Neural progenitor cell (in vitro differentiated cells): ENCODE results near the gene LSP1.

Source experiments
- EZH2phosphoT487 ChIP-seq: fragments of 200-600 bp; sonication (generic); IDR thresholded peaks from 2 replicates; pipeline ENCODE4 v1.6.1; 2017; ENCODE audit warnings: antibody characterized with exemption
- TF ChIP-seq, protein P1 (sequence below): fragments of 200-600 bp; sonication (generic); IDR thresholded peaks from 2 replicates; pipeline ENCODE4 v1.5.1; 2017; ENCODE audit warnings: antibody characterized with exemption, mild to moderate bottlenecking

DNA sequence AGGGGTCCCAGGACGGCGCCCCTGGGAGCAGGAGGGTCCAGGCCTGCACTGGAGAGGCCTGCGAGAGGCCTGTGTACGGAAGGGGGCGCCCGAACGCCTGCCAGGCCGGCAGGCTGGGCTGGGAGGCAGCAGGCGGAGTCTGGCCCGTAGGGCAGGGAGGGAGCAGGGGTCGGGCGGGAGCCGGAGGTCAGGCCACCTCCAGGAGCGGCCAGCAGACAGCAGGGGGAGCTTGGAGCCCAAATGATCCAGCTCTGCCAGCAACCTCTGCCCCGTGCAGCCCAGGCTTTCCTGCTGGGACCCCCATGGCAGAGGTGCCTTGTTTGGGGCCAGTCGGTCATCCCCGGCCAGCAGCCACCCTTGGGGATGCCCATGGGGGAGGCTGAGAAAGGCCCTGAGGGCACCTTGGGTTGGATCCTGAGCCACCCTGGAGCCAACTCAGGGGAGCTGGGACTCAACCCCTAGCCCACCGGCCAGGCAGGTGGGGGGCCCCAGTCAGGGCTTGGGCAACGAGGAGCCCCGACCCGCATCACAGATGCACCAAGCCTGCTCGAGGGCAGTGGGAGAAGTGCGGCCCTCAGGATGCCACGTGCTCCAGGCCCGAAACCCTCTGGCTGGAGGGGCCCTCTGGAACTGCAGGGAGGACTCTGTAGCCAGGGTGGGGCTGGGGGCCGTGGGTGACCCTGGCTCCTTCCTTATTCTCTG lies 27.7 kb upstream of the LSP1 start:
- TF ChIP-seq, protein P1, sequence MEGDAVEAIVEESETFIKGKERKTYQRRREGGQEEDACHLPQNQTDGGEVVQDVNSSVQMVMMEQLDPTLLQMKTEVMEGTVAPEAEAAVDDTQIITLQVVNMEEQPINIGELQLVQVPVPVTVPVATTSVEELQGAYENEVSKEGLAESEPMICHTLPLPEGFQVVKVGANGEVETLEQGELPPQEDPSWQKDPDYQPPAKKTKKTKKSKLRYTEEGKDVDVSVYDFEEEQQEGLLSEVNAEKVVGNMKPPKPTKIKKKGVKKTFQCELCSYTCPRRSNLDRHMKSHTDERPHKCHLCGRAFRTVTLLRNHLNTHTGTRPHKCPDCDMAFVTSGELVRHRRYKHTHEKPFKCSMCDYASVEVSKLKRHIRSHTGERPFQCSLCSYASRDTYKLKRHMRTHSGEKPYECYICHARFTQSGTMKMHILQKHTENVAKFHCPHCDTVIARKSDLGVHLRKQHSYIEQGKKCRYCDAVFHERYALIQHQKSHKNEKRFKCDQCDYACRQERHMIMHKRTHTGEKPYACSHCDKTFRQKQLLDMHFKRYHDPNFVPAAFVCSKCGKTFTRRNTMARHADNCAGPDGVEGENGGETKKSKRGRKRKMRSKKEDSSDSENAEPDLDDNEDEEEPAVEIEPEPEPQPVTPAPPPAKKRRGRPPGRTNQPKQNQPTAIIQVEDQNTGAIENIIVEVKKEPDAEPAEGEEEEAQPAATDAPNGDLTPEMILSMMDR, result peak; percentile 93
- no peak for TF ChIP-seq EZH2phosphoT487
